Neural cell (in vitro differentiated cells): ENCODE data around the gene LCP2. TPM values are rescaled to one million over a fixed set of nuclear protein-coding genes. Genes with fewer than 3 reads are reported as not detected.
"Not testable (repeated sequence)": the region's sequence is repeated elsewhere in the genome, so short reads cannot be mapped to it uniquely, and the experiment has no call there.

Source experiments
- H2AFZ ChIP-seq: fragments of 200-600, 300-800 bp; sonication (generic), shearing (Covaris generic); 2 replicates; pipeline ENCODE4 v1.6.0; 2014; ENCODE audit warnings: low read depth, mild to moderate bottlenecking, antibody characterized with exemption, low read length, moderate library complexity
- H3F3A ChIP-seq: fragments of 200-600 bp; shearing (Covaris generic); 2 replicates; pipeline ENCODE4 v1.6.1; 2016; ENCODE audit warnings: mild to moderate bottlenecking, moderate library complexity, mixed read lengths, antibody characterized with exemption, low read length; ENCODE audit not compliant: insufficient read depth, poor library complexity, severe bottlenecking
- H3K27ac ChIP-seq: fragments of 200-600, 300-800 bp; sonication (generic), shearing (Covaris generic); 2 replicates; pipeline ENCODE4 v1.5.1; 2014; ENCODE audit warnings: mild to moderate bottlenecking, low read length, moderate library complexity
- H3K27me3 ChIP-seq: fragments of 300-800, 200-600 bp; sonication (generic), shearing (Covaris generic); 2 replicates; pipeline ENCODE4 v1.6.0; 2014; ENCODE audit warnings: mild to moderate bottlenecking, low read depth, low read length, moderate library complexity; ENCODE audit not compliant: insufficient read depth
- H3K36me3 ChIP-seq: fragments of 300-800, 200-600 bp; sonication (generic), shearing (Covaris generic); 2 replicates; pipeline ENCODE4 v1.5.1; 2014; ENCODE audit warnings: mild to moderate bottlenecking, antibody characterized with exemption, low read length, moderate library complexity; ENCODE audit not compliant: insufficient read depth
- H3K4me2 ChIP-seq: fragments of 300-800, 200-600 bp; sonication (generic), shearing (Covaris generic); 2 replicates; pipeline ENCODE4 v1.6.0; 2014; ENCODE audit warnings: mild to moderate bottlenecking, low read length
- H3K4me3 ChIP-seq: fragments of 300-800, 200-600 bp; sonication (generic), shearing (Covaris generic); 2 replicates; pipeline ENCODE4 v1.5.1; 2014; ENCODE audit warnings: mild to moderate bottlenecking, low read length, moderate library complexity
- H3K79me2 ChIP-seq: fragments of 200-600 bp; shearing (Covaris generic); replicated peaks from 2 replicates; pipeline ENCODE4 v1.6.0; 2014; ENCODE audit warnings: mild to moderate bottlenecking, low read length, moderate library complexity; ENCODE audit not compliant: insufficient read depth
- H3K9ac ChIP-seq: fragments of 300-800, 200-600 bp; sonication (generic), shearing (Covaris generic); 2 replicates; pipeline ENCODE4 v1.6.1; 2016; ENCODE audit warnings: mild to moderate bottlenecking, low read length, mixed read lengths
- H3K9me2 ChIP-seq: fragments of 200-600 bp; shearing (Covaris generic); 2 replicates; pipeline ENCODE4 v1.6.1; 2016; ENCODE audit warnings: mild to moderate bottlenecking, low read length, mixed read lengths; ENCODE audit not compliant: insufficient read depth
- H3K9me3 ChIP-seq: fragments of 200-600, 300-800 bp; sonication (generic), shearing (Covaris generic); 2 replicates; pipeline ENCODE4 v1.6.1; 2016; ENCODE audit warnings: mild to moderate bottlenecking, mixed run types, low read length, moderate library complexity, mixed read lengths
- H4K20me1 ChIP-seq: fragments of 200-600 bp; shearing (Covaris generic); 2 replicates; pipeline ENCODE4 v1.6.1; 2016; ENCODE audit warnings: mild to moderate bottlenecking, mixed run types; ENCODE audit not compliant: insufficient read depth
- CTCF ChIP-seq: fragments of 450-650 bp; IDR thresholded peaks from 2 replicates; pipeline ENCODE4 v1.5.1; 2014; ENCODE audit warnings: antibody characterized with exemption, mild to moderate bottlenecking, moderate library complexity; ENCODE audit not compliant: poor library complexity, severe bottlenecking
- EP300 ChIP-seq: fragments of 450-650 bp; conservative IDR thresholded peaks from 2 replicates; pipeline ENCODE4 v1.6.1; 2014; ENCODE audit warnings: antibody characterized with exemption, mild to moderate bottlenecking, moderate library complexity; ENCODE audit not compliant: poor library complexity, severe bottlenecking
- EZH2 ChIP-seq: fragments of 200-600, 300-800 bp; shearing (Covaris generic), sonication (generic); IDR thresholded peaks from 2 replicates; pipeline ENCODE4 v1.6.1; 2014; ENCODE audit warnings: antibody characterized with exemption, low read length, borderline replicate concordance, mild to moderate bottlenecking; ENCODE audit not compliant: insufficient read depth, poor library complexity, severe bottlenecking
- MXI1 ChIP-seq: fragments of 450-650 bp; conservative IDR thresholded peaks from 2 replicates; pipeline ENCODE4 v1.6.1; 2014; ENCODE audit warnings: antibody characterized with exemption, mild to moderate bottlenecking; ENCODE audit not compliant: poor library complexity, severe bottlenecking
- POLR2AphosphoS5 ChIP-seq: IDR thresholded peaks from 2 replicates; pipeline ENCODE4 v1.6.1; 2012
- RAD21 ChIP-seq: fragments of 450-650 bp; conservative IDR thresholded peaks from 2 replicates; pipeline ENCODE4 v1.6.1; 2014; ENCODE audit warnings: antibody characterized with exemption, mild to moderate bottlenecking, moderate library complexity
- REST ChIP-seq: IDR thresholded peaks from 2 replicates; pipeline ENCODE4 v1.6.1; 2012; ENCODE audit warnings: borderline replicate concordance
- SMC3 ChIP-seq: fragments of 450-650 bp; conservative IDR thresholded peaks from 2 replicates; pipeline ENCODE4 v1.6.1; 2014; ENCODE audit warnings: antibody characterized with exemption, mild to moderate bottlenecking, moderate library complexity; ENCODE audit not compliant: poor library complexity
- TAF1 ChIP-seq: IDR thresholded peaks from 2 replicates; pipeline ENCODE4 v1.6.1; 2012; ENCODE audit warnings: low read depth
- polyA plus RNA-seq: library from polyadenylated mRNA; depleted of rRNA; stranded (reverse); fragments of >200 nt; gene quantifications from 2 replicates; pipeline ENCODE4 v1.2.3, GENCODE V29; 2014

The LCP2 gene
- polyA plus RNA-seq, 1 donor from 2014 or later, result not detected

- no peak for TF ChIP-seq POLR2AphosphoS5
- no peak for TF ChIP-seq EZH2
- no peak for TF ChIP-seq RAD21
- TF ChIP-seq MXI1, result no peak
- no peak for TF ChIP-seq TAF1
- TF ChIP-seq EP300, result no peak
- no peak for TF ChIP-seq REST
- no peak for TF ChIP-seq CTCF
- no peak for TF ChIP-seq SMC3
- H3K4me2 ChIP-seq, result no peak overlapping the region
These were observed 51.3 kb downstream of the LCP2 start for GRCh38 chr5:170246126-170246870.

GRCh38 chr5:170245436-170245835, 52.1 kb downstream of the LCP2 start:
- not testable (repeated sequence) for H3K27ac ChIP-seq, H3K9me3 ChIP-seq, H3K36me3 ChIP-seq, H4K20me1 ChIP-seq, H2AFZ ChIP-seq, H3K9ac ChIP-seq, H3F3A ChIP-seq, H3K9me2 ChIP-seq, H3K4me2 ChIP-seq, H3K27me3 ChIP-seq, H3K79me2 ChIP-seq, H3K4me3 ChIP-seq

More at GRCh38 chr5:170246126-170246870, 51.3 kb downstream of the LCP2 start:
- Histone ChIP-seq H3K27ac (no peak overlapping the region), H3K9me2 (no peaks in the 10 kb centered on the region), H3K36me3 (no peaks in the 10 kb centered on the region), H2AFZ (no peak overlapping the region), H4K20me1 (no peaks in the 10 kb centered on the region), H3K9ac (no peak overlapping the region), H3K79me2 (no peaks in the 10 kb centered on the region), H3K4me3 (no peak overlapping the region), H3K9me3 (no peaks in the 10 kb centered on the region), H3F3A (no peaks in the 10 kb centered on the region), H3K27me3 (no peaks in the 10 kb centered on the region)
